Fibroblast of lung (primary cell): ENCODE measurements around the gene LENG8. TPM values are rescaled to one million over a fixed set of nuclear protein-coding genes. Genes with fewer than 3 reads are reported as not detected.

ENCODE experiments used
- DNase-seq, 2 donors: peaks; one replicate each; pipeline versions ENCODE4 v3.0.0 to v3.0.0-alpha.2; 2010; ENCODE audit warnings: low read depth in 2 of 2
- H2AFZ ChIP-seq: 2 replicates; pipeline ENCODE4 v1.5.1; 2012; ENCODE audit warnings: low read length, control low read depth, inconsistent platforms
- H3K27ac ChIP-seq: 2 replicates; pipeline ENCODE4 v1.5.1; 2011; ENCODE audit warnings: low read length, control low read depth; ENCODE audit not compliant: insufficient read depth
- H3K27me3 ChIP-seq: 2 replicates; pipeline ENCODE4 v1.5.1; 2011; ENCODE audit warnings: mild to moderate bottlenecking, low read length; ENCODE audit not compliant: control insufficient read depth, insufficient read depth
- H3K36me3 ChIP-seq: 2 replicates; pipeline ENCODE4 v1.5.1; 2011; ENCODE audit warnings: low read length; ENCODE audit not compliant: control insufficient read depth, insufficient read depth
- H3K4me1 ChIP-seq: 2 replicates; pipeline ENCODE4 v1.5.1; 2011; ENCODE audit warnings: low read length; ENCODE audit not compliant: control insufficient read depth, insufficient read depth; ENCODE audit errors: extremely low read depth
- H3K4me2 ChIP-seq: 2 replicates; pipeline ENCODE4 v1.5.1; 2011; ENCODE audit warnings: low read length, control low read depth; ENCODE audit not compliant: insufficient read depth; ENCODE audit errors: extremely low read depth
- H3K4me3 ChIP-seq, 4 experiments: fragments of 200-600 bp in 1 of 4; sonication (generic) in 1 of 4; replicated peaks in 1 of 4; 2 replicates each; pipeline ENCODE4 v1.5.1; 2011 to 2016; ENCODE audit warnings: low read length in 4 of 4, low read depth in 3 of 4, mild to moderate bottlenecking in 3 of 4, control low read depth in 2 of 4, inconsistent platforms in 1 of 4, mixed read lengths in 1 of 4; ENCODE audit not compliant: insufficient read depth in 1 of 4; ENCODE audit errors: control extremely low read depth in 1 of 4
- H3K79me2 ChIP-seq: 2 replicates; pipeline ENCODE4 v1.5.1; 2012; ENCODE audit warnings: mild to moderate bottlenecking, low read length, inconsistent platforms; ENCODE audit not compliant: control insufficient read depth, insufficient read depth
- H3K9ac ChIP-seq: 2 replicates; pipeline ENCODE4 v1.5.1; 2011; ENCODE audit warnings: mild to moderate bottlenecking, low read length, control low read depth; ENCODE audit not compliant: insufficient read depth
- H3K9me3 ChIP-seq: 2 replicates; pipeline ENCODE4 v1.5.1; 2012; ENCODE audit warnings: low read depth, low read length; ENCODE audit not compliant: control insufficient read depth, insufficient read depth
- H4K20me1 ChIP-seq: 2 replicates; pipeline ENCODE4 v1.5.1; 2011; ENCODE audit warnings: low read length; ENCODE audit not compliant: control insufficient read depth, insufficient read depth; ENCODE audit errors: extremely low read depth
- CTCF ChIP-seq, 2 donors: IDR thresholded peaks in 1 of 2; conservative IDR thresholded peaks in 1 of 2; 1 replicate in 1 of 2; 2 replicates in 1 of 2; pipeline ENCODE4 v1.5.1; 2011 to 2012; ENCODE audit warnings: low read length in 2 of 2, control low read depth in 1 of 2, inconsistent platforms in 1 of 2, low read depth in 1 of 2, mild to moderate bottlenecking in 1 of 2
- EZH2 ChIP-seq: IDR thresholded peaks from 2 replicates; pipeline ENCODE4 v1.5.1; 2012; ENCODE audit warnings: low read length, control low read depth, mild to moderate bottlenecking; ENCODE audit errors: missing control alignments
- polyA plus RNA-seq, 2 donors: library from polyadenylated mRNA; depleted of rRNA in 1 of 2; stranded (reverse) in 1 of 2; unstranded in 1 of 2; fragments of >200 nt; gene quantifications; 2 replicates each; pipeline ENCODE4 v1.2.1, GENCODE V29; 2011 to 2012; ENCODE audit warnings: missing spikeins in 1 of 2
- total RNA-seq: library from RNA; depleted of rRNA; stranded (reverse); fragments of >200 nt; gene quantifications from 2 replicates; pipeline ENCODE4 v1.2.1, GENCODE V29; 2014

The LENG8 gene
- total and polyA plus RNA-seq, 2 donors (not counting 1 experiment from before 2014, with no cell fraction given), result 12.7 to 32.4 TPM

GRCh38 chr19:54462047-54462654, 13.2 kb downstream of the LENG8 start:
- H3K27ac ChIP-seq, result peak overlapping the region; percentile 96
- peak overlapping the region; percentile 90 for H3K9ac ChIP-seq
- H4K20me1 ChIP-seq, result no peaks in the 10 kb centered on the region
- DNase-seq, result no peak
- no peak overlapping the region for H2AFZ ChIP-seq
- peaks cover 28% of the 10 kb centered on the region for H3K79me2 ChIP-seq
- TF ChIP-seq EZH2 (no peak), CTCF (conservative IDR thresholded peaks at IDR 0.05 in 1 of 2, IDR thresholded peaks at IDR 0.05 in 1 of 2; ENCODE audit: low read depth in 1 of 2, low read length in 2 of 2) (no peak)
- peak overlapping the region; percentile 28 to 64 (median 54) for H3K4me3 ChIP-seq
- H3K4me1 ChIP-seq, result peaks cover 22% of the 10 kb centered on the region
- peaks cover 33% of the 10 kb centered on the region for H3K36me3 ChIP-seq
- no peaks in the 10 kb centered on the region for H3K9me3 ChIP-seq
- no peaks in the 10 kb centered on the region for H3K27me3 ChIP-seq
- H3K4me2 ChIP-seq, result peak overlapping the region; percentile 83

- peak overlapping the region; percentile 90 for H3K9ac ChIP-seq
- peak; percentile 61 to 70 for DNase-seq
Observed at GRCh38 chr19:54462655-54463530, 13.9 kb downstream of the LENG8 start.

More at GRCh38 chr19:54462655-54463530, 13.9 kb downstream of the LENG8 start:
- Histone ChIP-seq H3K9me3 (no peaks in the 10 kb centered on the region), H4K20me1 (no peaks in the 10 kb centered on the region), H2AFZ (no peak overlapping the region), H3K79me2 (peaks cover 26% of the 10 kb centered on the region), H3K36me3 (peaks cover 30% of the 10 kb centered on the region), H3K4me3 (peak overlapping the region; percentile 37 to 64 (median 54)), H3K4me1 (peaks cover 22% of the 10 kb centered on the region), H3K27me3 (no peaks in the 10 kb centered on the region), H3K27ac (peak overlapping the region; percentile 96), H3K4me2 (peak overlapping the region; percentile 83)
- no peak for TF ChIP-seq EZH2
- peak; percentile 2 to 26 for TF ChIP-seq CTCF (conservative IDR thresholded peaks at IDR 0.05 in 1 of 2, IDR thresholded peaks at IDR 0.05 in 1 of 2; ENCODE audit: low read depth in 1 of 2, low read length in 2 of 2)
